ENCODE data around the gene PRKCE.

DNA sequence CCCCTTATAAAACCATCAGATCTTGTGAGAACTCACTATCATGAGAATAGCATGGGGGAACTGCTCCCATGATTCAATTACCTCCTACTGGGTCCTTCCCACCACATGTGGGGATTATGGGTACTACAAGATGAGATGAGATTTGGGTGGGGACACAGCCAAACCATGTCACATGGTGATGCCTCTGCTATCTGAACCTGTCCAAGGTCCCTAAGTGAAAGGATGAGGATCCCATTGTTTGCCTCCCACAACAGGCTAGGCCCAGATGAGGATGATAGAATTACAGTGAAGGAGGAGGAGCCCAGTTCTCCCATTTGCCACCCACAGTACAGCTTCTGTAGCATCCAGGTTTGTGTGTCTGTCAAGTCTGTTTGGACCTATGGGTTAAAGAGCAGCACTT, 65.4 kb downstream of the PRKCE start:
- TF ChIP-seq, protein P1, sequence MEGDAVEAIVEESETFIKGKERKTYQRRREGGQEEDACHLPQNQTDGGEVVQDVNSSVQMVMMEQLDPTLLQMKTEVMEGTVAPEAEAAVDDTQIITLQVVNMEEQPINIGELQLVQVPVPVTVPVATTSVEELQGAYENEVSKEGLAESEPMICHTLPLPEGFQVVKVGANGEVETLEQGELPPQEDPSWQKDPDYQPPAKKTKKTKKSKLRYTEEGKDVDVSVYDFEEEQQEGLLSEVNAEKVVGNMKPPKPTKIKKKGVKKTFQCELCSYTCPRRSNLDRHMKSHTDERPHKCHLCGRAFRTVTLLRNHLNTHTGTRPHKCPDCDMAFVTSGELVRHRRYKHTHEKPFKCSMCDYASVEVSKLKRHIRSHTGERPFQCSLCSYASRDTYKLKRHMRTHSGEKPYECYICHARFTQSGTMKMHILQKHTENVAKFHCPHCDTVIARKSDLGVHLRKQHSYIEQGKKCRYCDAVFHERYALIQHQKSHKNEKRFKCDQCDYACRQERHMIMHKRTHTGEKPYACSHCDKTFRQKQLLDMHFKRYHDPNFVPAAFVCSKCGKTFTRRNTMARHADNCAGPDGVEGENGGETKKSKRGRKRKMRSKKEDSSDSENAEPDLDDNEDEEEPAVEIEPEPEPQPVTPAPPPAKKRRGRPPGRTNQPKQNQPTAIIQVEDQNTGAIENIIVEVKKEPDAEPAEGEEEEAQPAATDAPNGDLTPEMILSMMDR (IDR thresholded peaks at IDR 0.05), result peak; percentile 2
- TF ChIP-seq EZH2 (IDR thresholded peaks at IDR 0.05; ENCODE audit: borderline replicate concordance, insufficient read depth, low read depth, low read length, poor library complexity, severe bottlenecking), result no peak
